Sigmoid colon (tissue), 4 donors: ENCODE results near the gene KRTAP10-4.

Experiments
- EP300 ChIP-seq, 4 donors: sonication (generic); formaldehyde crosslinking; IDR thresholded peaks; one replicate each; pipeline ENCODE4 v1.6.1; 2017; ENCODE audit warnings: antibody characterized with exemption in 4 of 4
- POLR2AphosphoS5 ChIP-seq, 4 donors: sonication (generic); formaldehyde crosslinking; IDR thresholded peaks; one replicate each; pipeline ENCODE4 v1.6.1; 2017; ENCODE audit warnings: antibody characterized with exemption in 4 of 4

- TF ChIP-seq EP300 (IDR thresholded peaks at IDR 0.05) (no peak), POLR2AphosphoS5 (IDR thresholded peaks at IDR 0.05) (no peak)
Measured at GRCh38 chr21:44557491-44558328, 15.8 kb upstream of the KRTAP10-4 start.
